ENCODE data around the gene SMG6. TPM values are rescaled to one million over a fixed set of nuclear protein-coding genes. Genes with fewer than 3 reads are reported as not detected.

The SMG6 gene
- polyA plus RNA-seq, 6 donors from 2014 or later = 0.23 to 5.3 (median 2.6) TPM

DNA sequence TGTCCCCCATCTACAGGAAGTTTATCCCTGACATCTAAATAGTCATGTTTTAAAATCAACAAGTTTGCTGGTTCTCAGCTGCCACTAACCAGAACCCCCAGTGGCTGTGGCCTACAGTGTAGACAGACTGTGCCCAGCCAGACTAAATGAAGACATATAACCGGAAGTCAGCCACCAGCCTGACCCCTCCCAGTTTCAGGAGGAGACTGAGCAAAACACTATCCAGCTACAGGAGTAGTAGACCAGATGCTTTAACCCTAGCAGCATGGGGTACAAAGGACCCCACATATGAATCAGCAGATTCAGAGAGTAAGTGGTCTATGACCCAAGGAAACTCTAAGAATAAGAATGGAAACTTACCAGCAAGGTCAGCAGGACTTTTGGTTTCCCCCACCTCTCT lies 165.3 kb downstream of the SMG6 start:
- H3K27ac Mint-ChIP-seq = peak overlapping the region; percentile 50 to 78 (median 70)
- DNase-seq = peak; percentile 1
- peaks cover 16 to 19% (median 17%) of the 10 kb centered on the region in 3 donors for H3K4me1 Mint-ChIP-seq
- peak overlapping the region in 2 of 8 donors; percentile 26 to 31 for H3K4me3 Mint-ChIP-seq
- no peaks in the 10 kb centered on the region for H3K27me3 Mint-ChIP-seq
- H3K9me3 Mint-ChIP-seq = no peaks in the 10 kb centered on the region
- no peaks in the 10 kb centered on the region for H3K36me3 Mint-ChIP-seq
- peak; percentile 50 to 62 for ATAC-seq (ENCODE audit: low read depth in 2 of 2)

DNA sequence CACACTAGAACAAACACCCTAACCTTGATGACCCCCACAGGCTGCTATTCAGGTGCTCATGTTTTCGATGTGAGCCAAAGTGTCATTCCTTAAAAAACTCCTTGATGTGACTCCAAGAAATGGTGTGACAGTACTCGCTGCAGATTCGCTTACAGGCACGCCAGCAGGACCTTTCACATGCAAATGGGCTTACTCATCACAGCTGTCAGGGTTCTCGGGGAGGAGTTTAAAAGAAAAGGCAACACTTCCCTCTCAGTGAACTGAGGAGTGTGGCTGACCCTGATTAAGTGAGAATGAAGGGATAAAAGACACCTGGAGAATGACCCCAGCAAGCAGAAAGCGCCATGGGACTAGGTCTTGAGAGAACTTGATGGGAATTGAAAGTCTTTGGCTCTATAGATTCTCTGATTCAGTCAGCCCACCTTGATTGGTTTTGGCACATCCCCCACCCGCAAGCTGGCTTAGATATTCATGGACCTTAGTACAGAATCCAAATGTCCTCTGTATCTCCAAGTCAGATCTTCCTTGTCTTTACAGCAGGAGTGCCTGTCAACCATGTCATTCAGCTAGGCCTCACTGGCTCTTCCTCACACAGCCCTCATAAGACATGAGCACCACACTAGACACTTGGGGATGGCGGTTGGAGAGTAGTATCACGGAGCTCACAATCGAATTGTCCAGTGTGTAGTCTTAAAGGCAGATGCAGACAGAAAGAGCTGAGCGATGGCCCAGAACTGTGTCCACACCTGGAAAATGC lies 166.1 kb downstream of the SMG6 start:
- Mint-ChIP-seq H3K27me3 (no peaks in the 10 kb centered on the region), H3K4me3 (peak overlapping the region in 1 of 8 donors; percentile 71), H3K36me3 (no peaks in the 10 kb centered on the region), H3K4me1 (peaks cover 16 to 17% (median 17%) of the 10 kb centered on the region in 3 donors), H3K9me3 (no peaks in the 10 kb centered on the region), H3K27ac (peak overlapping the region in 5 of 6 donors; percentile 44 to 73 (median 69))
- ATAC-seq (ENCODE audit: low read depth in 2 of 2) = peak; percentile 44 to 65
- DNase-seq = no peak

DNA sequence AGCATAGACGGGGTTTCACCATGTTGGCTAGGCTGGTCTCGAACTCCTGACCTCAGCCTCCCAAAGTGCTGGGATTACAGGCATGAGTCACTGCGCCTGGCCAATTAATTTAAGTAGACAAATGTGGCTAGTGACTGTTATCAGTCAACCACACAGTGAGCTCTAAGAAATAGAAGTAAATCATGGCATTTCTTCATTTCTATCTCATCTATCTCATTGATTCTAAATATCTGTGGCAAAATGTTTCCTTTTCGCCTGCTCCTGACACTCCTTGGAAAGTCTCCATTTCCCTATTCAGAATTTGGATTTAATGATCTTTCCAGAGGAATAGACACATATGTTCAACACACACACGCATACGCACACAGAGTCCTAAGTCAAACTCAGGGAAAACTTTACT lies 167.3 kb downstream of the SMG6 start:
- no peak overlapping the region for H3K4me3 Mint-ChIP-seq
- no peaks in the 10 kb centered on the region for H3K9me3 Mint-ChIP-seq
- no peaks in the 10 kb centered on the region for H3K36me3 Mint-ChIP-seq
- no peak for ATAC-seq (ENCODE audit: low read depth in 2 of 2)
- no peak for DNase-seq
- H3K4me1 Mint-ChIP-seq = peaks cover 16 to 17% (median 17%) of the 10 kb centered on the region in 3 donors
- no peaks in the 10 kb centered on the region for H3K27me3 Mint-ChIP-seq
- no peak overlapping the region for H3K27ac Mint-ChIP-seq

DNA sequence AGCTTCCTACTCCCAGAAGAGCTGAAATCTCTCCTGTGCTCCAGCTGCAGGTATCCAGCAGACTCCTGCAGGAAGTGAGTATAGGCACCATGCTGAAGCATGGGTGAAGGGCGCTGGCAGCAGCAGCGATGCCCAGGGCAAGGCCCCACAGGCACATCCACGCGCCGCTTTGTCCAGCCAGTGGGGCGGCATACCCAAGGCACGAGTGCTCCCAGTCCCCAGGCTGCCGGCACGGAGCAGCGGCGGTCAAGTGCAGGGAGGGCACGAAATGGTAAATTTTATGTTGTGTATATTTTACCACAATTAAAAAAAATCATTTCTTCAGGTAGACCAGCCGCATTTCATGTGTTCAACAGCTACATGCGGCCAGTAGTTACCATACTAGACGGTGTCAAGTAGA lies 175.6 kb downstream of the SMG6 start:
- Mint-ChIP-seq H3K4me3 (no peak overlapping the region), H3K4me1 (peaks cover 15 to 18% (median 17%) of the 10 kb centered on the region in 3 donors), H3K36me3 (peaks cover 0 to 3% of the 10 kb centered on the region in 2 donors), H3K27me3 (no peaks in the 10 kb centered on the region), H3K9me3 (no peaks in the 10 kb centered on the region), H3K27ac (peak overlapping the region in 1 of 6 donors; percentile 36)
- no peak for DNase-seq
- no peak for ATAC-seq (ENCODE audit: low read depth in 2 of 2)

DNA sequence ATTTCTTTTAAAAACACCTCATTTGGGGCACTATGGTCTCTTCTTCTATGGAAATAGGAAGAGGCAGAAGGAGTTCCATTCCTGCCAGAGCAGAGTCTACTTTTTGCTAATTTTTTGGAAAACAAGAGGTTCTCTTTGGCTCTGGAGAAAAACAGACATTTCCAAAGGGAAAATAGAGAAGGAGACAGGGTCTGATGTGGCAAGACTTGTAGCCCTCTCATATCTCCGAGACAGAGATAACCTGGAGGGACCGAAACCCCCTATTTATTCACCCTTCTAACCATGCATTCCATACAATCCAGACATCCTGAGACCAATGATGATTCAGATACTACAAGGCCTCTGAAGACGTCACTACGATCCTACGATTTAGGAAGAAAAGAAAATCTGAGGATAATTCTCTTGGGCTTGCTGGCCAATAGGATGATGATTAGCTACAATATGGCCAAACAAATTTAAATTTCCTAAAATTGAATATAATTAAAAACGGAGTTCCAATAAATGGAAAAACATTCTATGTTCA lies 178.5 kb downstream of the SMG6 start:
- H3K27me3 Mint-ChIP-seq = no peaks in the 10 kb centered on the region
- H3K27ac Mint-ChIP-seq = no peak overlapping the region
- H3K9me3 Mint-ChIP-seq = no peaks in the 10 kb centered on the region
- ATAC-seq (ENCODE audit: low read depth in 2 of 2) = no peak
- H3K4me1 Mint-ChIP-seq = peaks cover 15 to 27% (median 22%) of the 10 kb centered on the region in 3 donors
- no peak overlapping the region for H3K4me3 Mint-ChIP-seq
- no peak for DNase-seq
- peaks cover 0 to 13% of the 10 kb centered on the region in 2 donors for H3K36me3 Mint-ChIP-seq

DNA sequence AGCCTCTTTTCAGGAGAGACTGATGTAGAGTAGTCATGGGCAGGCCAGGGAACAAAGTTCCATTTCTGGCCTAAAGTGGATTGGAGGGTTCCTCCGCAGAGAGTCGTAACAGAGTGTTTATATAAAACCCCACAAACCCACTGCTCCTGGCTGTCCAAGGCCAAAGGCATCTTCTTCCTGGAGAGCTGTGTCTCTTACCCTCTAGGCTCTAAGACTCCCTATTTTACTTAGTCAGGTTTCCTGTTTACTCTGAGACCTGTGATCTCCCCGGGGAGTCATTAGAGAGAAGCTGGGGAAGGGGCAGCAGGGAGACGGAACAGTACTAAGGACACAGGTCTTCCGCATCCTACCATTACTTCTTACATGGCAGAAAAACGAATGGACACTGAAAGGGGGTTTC lies 179.2 kb downstream of the SMG6 start:
- H3K36me3 Mint-ChIP-seq = peaks cover 0 to 15% of the 10 kb centered on the region in 2 donors
- DNase-seq (no peak), ATAC-seq (ENCODE audit: low read depth in 2 of 2) (no peak)
- peak overlapping the region in 2 of 8 donors; percentile 68 to 75 for H3K4me3 Mint-ChIP-seq
- peaks cover 15 to 27% (median 22%) of the 10 kb centered on the region in 3 donors for H3K4me1 Mint-ChIP-seq
- H3K27ac Mint-ChIP-seq = peak overlapping the region in 3 of 6 donors; percentile 54 to 94 (median 57)
- no peaks in the 10 kb centered on the region for H3K27me3 Mint-ChIP-seq
- no peaks in the 10 kb centered on the region for H3K9me3 Mint-ChIP-seq

DNA sequence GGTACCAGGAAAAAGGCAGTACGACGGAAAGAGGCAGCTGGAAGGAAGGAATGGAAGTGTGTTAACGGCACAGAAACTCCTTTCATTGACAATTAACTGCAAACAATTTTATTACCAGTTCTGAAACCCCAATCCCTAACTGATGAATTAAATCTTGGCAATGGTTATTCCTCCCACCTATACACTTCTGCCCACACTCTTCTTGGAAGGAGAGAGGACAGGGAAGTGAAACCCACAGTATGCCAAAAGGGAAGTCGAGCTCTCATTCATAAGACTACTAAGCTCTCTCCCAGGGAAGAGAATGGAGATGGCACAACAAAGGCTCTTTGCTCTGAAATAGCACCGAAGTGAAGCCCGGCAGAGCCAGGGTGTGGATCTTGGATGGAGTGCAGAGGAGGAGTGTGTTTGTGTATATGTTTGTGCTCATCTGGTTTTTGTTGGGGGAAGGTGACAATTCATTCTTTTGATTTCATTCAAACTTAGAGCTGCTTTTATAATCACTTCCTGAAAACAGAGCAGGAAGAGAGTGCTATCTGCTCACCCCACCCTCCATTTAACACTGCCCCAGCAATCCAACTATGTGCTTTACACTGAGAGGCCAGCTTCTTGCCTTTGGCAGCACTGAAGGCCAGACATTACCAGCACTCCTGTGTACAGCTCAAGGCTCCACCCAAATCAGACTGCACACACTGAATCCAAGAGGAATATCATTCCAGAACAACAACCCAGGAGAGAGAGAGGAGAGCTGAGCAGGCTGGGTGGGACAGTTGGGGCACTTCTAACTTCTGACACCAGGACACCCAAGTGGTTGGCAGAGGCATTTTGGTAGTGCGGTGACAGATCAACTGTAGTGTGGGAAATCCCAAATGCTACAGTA lies 180.0 kb downstream of the SMG6 start:
- no peaks in the 10 kb centered on the region for H3K9me3 Mint-ChIP-seq
- H3K27me3 Mint-ChIP-seq = no peaks in the 10 kb centered on the region
- peaks cover 0 to 15% of the 10 kb centered on the region in 2 donors for H3K36me3 Mint-ChIP-seq
- H3K4me3 Mint-ChIP-seq = peak overlapping the region in 7 of 8 donors; percentile 17 to 83 (median 68)
- peak; percentile 82 for ATAC-seq (ENCODE audit: low read depth in 2 of 2)
- peak overlapping the region; percentile 57 to 94 (median 70) for H3K27ac Mint-ChIP-seq
- H3K4me1 Mint-ChIP-seq = peaks cover 15 to 27% (median 22%) of the 10 kb centered on the region in 3 donors
- peak; percentile 37 for DNase-seq

DNA sequence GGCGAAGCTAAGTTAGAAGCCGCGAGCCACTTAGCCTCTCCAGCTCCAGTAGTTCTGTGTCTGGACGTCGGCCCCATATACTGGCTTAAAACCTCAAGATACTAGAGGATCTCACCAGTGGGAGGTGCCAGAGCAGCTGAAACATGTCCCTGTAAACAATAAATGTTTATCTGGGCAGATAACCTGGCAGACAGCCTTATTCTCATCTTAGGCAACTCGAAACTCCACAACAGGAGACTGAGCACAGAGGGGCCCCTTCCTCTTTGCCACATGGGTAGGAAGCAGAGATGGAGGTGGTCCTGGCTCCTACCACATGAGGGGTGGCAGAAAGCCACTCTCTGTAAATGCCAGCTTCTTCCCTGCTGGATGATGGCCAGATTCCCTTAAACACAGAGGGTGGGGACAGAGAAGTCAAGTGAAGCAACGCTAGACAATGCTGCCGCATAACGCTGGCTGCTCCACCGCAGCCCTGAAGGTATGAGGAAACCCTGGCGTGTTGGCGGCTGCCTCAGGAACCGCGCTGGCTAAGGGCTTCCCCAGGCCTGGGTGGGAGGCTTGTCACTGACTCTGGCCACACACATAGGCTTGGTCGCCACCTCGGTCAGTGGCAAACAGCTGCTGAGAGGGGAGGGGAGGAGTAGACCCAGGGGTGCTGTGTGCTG lies 180.8 kb downstream of the SMG6 start:
- Mint-ChIP-seq H3K27ac (peak overlapping the region in 2 of 6 donors; percentile 67 to 73), H3K27me3 (no peaks in the 10 kb centered on the region), H3K4me3 (peak overlapping the region in 4 of 8 donors; percentile 35 to 83 (median 72)), H3K36me3 (peaks cover 0 to 15% of the 10 kb centered on the region in 2 donors), H3K4me1 (peaks cover 15 to 30% (median 22%) of the 10 kb centered on the region in 3 donors), H3K9me3 (no peaks in the 10 kb centered on the region)
- ATAC-seq (ENCODE audit: low read depth in 2 of 2) (peak in 1 of 2 donors; percentile 24), DNase-seq (no peak)

DNA sequence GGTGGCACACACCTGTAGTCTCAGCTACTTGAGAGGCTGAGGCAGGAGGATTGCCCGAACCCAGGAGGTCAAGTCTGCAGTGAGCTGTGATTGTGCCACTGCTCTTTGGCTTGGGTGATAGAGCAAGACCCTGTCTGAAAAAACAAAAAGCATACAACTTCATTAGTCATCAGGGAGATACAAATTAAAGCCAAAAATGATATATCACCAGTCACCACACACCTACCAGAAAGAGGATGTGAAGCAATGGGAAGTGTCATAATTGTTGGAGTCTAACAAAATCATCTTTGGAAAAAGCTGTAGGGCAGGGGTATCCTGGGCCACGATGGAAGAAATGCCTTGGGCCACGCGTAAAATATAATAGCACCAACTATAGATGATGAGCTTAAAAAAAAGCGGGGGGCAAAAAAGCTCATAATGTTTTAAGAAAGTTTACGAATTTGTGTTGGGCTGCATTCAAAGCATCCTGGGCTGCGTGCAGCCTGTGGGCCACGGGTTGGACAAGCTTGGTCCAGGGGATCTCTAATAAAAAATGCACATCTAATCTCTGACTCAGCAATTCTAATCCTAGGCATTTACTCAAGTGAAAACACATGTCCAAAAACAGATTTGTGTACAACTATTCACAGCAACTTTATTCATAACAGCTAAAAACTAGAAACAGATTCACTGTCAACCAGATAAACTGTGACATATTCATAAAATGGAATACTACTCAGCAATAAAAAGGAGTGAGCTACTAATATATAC lies 182.8 kb downstream of the SMG6 start:
- DNase-seq (no peak), ATAC-seq (ENCODE audit: low read depth in 2 of 2) (no peak)
- Mint-ChIP-seq H3K4me3 (no peak overlapping the region), H3K4me1 (peaks cover 15 to 30% (median 27%) of the 10 kb centered on the region in 3 donors), H3K27ac (peak overlapping the region in 2 of 6 donors; percentile 39 to 52), H3K36me3 (peaks cover 0 to 15% of the 10 kb centered on the region in 2 donors), H3K27me3 (no peaks in the 10 kb centered on the region), H3K9me3 (no peaks in the 10 kb centered on the region)

DNA sequence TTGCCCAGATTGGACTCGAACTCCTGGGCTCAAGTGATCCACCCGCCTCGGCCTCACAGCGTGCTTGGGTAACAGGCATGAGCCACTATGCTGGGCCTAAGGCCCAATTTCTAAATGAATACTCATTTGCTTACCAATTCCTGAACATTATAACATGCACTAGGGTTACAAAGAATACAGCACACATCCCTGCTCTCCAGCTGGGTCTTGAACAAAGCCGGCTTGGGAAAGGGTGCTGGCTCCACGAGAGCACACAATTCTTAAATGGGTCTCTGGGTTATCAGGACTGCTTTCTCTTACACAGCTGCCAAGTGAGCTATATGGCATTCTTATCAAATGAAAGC lies 190.3 kb downstream of the SMG6 start:
- ATAC-seq (ENCODE audit: low read depth in 2 of 2) (no peak), DNase-seq (no peak)
- Mint-ChIP-seq H3K36me3 (no peaks in the 10 kb centered on the region), H3K4me3 (no peak overlapping the region), H3K9me3 (no peaks in the 10 kb centered on the region), H3K27ac (peak overlapping the region in 2 of 6 donors; percentile 27 to 32), H3K27me3 (no peaks in the 10 kb centered on the region), H3K4me1 (peaks cover 2 to 5% (median 3%) of the 10 kb centered on the region in 3 donors)

DNA sequence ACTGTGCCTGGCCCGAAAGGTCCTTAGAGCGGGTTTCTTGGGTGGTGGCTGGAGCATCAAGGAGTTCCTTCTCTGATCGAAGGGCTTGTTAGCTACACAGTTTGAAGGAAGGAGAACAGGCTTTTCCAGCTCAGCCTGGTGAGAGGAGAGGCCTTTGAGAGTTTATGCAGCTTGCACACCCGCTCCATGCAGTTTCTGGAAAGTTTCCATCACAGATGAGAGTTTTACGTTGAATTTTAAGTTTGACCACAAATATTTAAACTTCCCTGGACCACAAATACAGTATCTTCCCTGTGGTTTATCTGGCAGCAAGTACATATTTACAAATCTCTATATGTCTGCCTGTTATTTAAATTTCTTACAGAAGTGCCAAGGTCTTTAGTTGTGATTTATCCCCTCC lies 191.9 kb downstream of the SMG6 start:
- Mint-ChIP-seq H3K27ac (no peak overlapping the region), H3K4me3 (no peak overlapping the region), H3K4me1 (peaks cover 0 to 3% (median 2%) of the 10 kb centered on the region in 3 donors), H3K27me3 (no peaks in the 10 kb centered on the region), H3K36me3 (no peaks in the 10 kb centered on the region), H3K9me3 (no peaks in the 10 kb centered on the region)
- DNase-seq = no peak
- ATAC-seq (ENCODE audit: low read depth in 2 of 2) = no peak

DNA sequence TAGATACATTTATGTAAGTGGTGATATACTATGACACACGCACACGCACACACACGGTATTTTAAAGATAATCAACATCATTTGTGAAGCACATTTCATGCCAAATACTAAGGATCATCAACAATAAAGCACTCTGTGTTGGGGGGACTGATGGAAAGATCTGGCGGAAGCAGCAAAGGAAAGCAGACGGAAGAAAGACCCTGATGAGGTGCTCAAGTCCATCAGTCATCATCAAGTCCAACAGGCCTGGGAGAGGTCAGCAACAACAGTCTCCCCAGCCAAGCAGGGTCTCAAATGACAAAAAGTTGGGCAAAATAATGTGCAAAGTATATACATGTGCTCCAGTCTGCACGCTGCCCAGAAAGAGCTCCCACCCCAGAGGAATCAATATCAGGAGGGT lies 193.1 kb downstream of the SMG6 start:
- H3K27me3 Mint-ChIP-seq = no peaks in the 10 kb centered on the region
- no peak for DNase-seq
- H3K27ac Mint-ChIP-seq = peak overlapping the region in 1 of 6 donors; percentile 71
- peaks cover 0 to 6% (median 0%) of the 10 kb centered on the region in 3 donors for H3K4me1 Mint-ChIP-seq
- ATAC-seq (ENCODE audit: low read depth in 2 of 2) = no peak
- H3K36me3 Mint-ChIP-seq = peaks cover 0 to 4% of the 10 kb centered on the region in 2 donors
- H3K9me3 Mint-ChIP-seq = no peaks in the 10 kb centered on the region
- H3K4me3 Mint-ChIP-seq = no peak overlapping the region

Data from naive B cell (primary cell).